ENCODE measurements around the gene REXO5. TPM values are rescaled to one million over a fixed set of nuclear protein-coding genes. Genes with fewer than 3 reads are reported as not detected.
A peak's percentile ranks its signal among the peaks of the same experiment; 100 is the strongest.
"Not testable (repeated sequence)": the region's sequence is repeated elsewhere in the genome, so short reads cannot be mapped to it uniquely, and the experiment has no call there.

REXO5 gene
- total RNA-seq, 4 donors from 2014 or later = 2.0 to 4.9 (median 2.7) TPM

- TF ChIP-seq EP300 (IDR thresholded peaks at IDR 0.05) = no peak
- TF ChIP-seq POLR2AphosphoS5 (IDR thresholded peaks at IDR 0.05) = peak; percentile 15 to 50
- no peak for TF ChIP-seq POLR2A (IDR thresholded peaks at IDR 0.05; ENCODE audit: low read depth)
- no peak for TF ChIP-seq CTCF (IDR thresholded peaks at IDR 0.05)
- intact Hi-C loops (cut with DNase I) = no loop called here
- Histone ChIP-seq H3K36me3 (no peaks in the 10 kb centered on the region), H3K9me3 (no peaks in the 10 kb centered on the region), H3K4me3 (peak within 1 kb of the TSS; percentile 43 to 61 (median 52)), H3K27me3 (no peaks in the 10 kb centered on the region), H3K27ac (replicated peaks in 1 of 4) (peak within 1 kb of the TSS; percentile 54 to 75 (median 68)), H3K4me1 (peaks cover 0 to 9% (median 5%) of the 10 kb centered on the region in 4 donors)
- 10% methylated on average over 10 of the region's 10 CpGs for WGBS
- DNase-seq (ENCODE audit: extremely low spot score) = peak; percentile 92
Measured at GRCh38 chr16:20763461-20764232, 42.7 kb upstream of the REXO5 start, which contains the start of gene ACSM3. TSS of gene ACSM3 (plus strand) at chr16:20764014. CDS start at chr16:20770035, 6,021 bp downstream.

- intact Hi-C loops (cut with DNase I) = not testable (repeated sequence)
- 91% methylated on average over 1 of the region's 1 CpG for WGBS
Measured at GRCh38 chr16:20764448-20764847, 41.9 kb upstream of the REXO5 start.

GRCh38 chr16:20765732-20766131, 40.6 kb upstream of the REXO5 start:
- Histone ChIP-seq H3K4me3 (no peak overlapping the region), H3K36me3 (no peaks in the 10 kb centered on the region), H3K27ac (replicated peaks in 1 of 4) (no peak overlapping the region), H3K4me1 (peaks cover 0 to 9% (median 5%) of the 10 kb centered on the region in 4 donors), H3K9me3 (no peaks in the 10 kb centered on the region), H3K27me3 (no peaks in the 10 kb centered on the region)
- no peak for TF ChIP-seq CTCF (IDR thresholded peaks at IDR 0.05)
- intact Hi-C loops (cut with DNase I) = no loop called here
- peak; percentile 7 for DNase-seq (ENCODE audit: extremely low spot score)
- 84% methylated on average over 2 of the region's 2 CpGs for WGBS

More at GRCh38 chr16:20764448-20764847, 41.9 kb upstream of the REXO5 start:
- not testable (repeated sequence) for H3K4me1 ChIP-seq, H3K4me3 ChIP-seq, H3K9me3 ChIP-seq, H3K27me3 ChIP-seq, H3K36me3 ChIP-seq
- peak; percentile 17 for DNase-seq (ENCODE audit: extremely low spot score)
- H3K27ac ChIP-seq (replicated peaks in 1 of 4) = peak overlapping the region in 2 of 4 donors; percentile 54 to 75

GRCh38 chr16:20766294-20766693, 40.0 kb upstream of the REXO5 start:
- H3K36me3 ChIP-seq = no peaks in the 10 kb centered on the region
- TF ChIP-seq POLR2AphosphoS5 (IDR thresholded peaks at IDR 0.05) (no peak), CTCF (IDR thresholded peaks at IDR 0.05) (no peak), POLR2A (IDR thresholded peaks at IDR 0.05; ENCODE audit: low read depth) (no peak), EP300 (IDR thresholded peaks at IDR 0.05) (no peak)
- no peaks in the 10 kb centered on the region for H3K9me3 ChIP-seq
- intact Hi-C loops (cut with DNase I) = no loop called here
- DNase-seq (ENCODE audit: extremely low spot score) = no peak
- H3K4me3 ChIP-seq = no peak overlapping the region
- 81% methylated on average over 5 of the region's 5 CpGs for WGBS
- peaks cover 0 to 9% (median 5%) of the 10 kb centered on the region in 4 donors for H3K4me1 ChIP-seq
- no peaks in the 10 kb centered on the region for H3K27me3 ChIP-seq
- no peak overlapping the region for H3K27ac ChIP-seq (replicated peaks in 1 of 4)

DNA sequence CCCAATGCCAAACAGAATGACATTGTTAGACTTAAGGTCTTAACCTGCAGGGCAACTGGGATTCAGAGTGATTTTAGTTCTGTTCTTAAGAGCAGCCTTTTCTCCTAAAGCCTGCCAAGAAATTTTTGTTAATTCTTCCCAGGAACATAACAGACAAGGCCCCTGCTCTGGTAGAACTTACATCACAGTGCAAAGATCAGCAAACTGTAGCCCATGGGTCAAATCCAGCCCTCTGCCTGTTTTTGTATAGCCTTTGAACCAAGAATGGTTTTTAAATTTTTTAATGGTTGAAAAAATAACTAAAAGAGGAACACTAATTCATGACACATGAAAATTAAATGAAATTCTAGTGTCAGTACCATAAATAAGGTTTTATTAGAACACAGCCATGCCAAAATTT, 38.8 kb upstream of the REXO5 start:
- Histone ChIP-seq H3K9me3 (no peaks in the 10 kb centered on the region), H3K4me1 (peaks cover 0 to 9% (median 5%) of the 10 kb centered on the region in 4 donors), H3K27ac (replicated peaks in 1 of 4) (no peak overlapping the region), H3K27me3 (no peaks in the 10 kb centered on the region), H3K36me3 (no peaks in the 10 kb centered on the region), H3K4me3 (no peak overlapping the region)
- peak; percentile 8 for DNase-seq (ENCODE audit: extremely low spot score)
- no peak for TF ChIP-seq EP300 (IDR thresholded peaks at IDR 0.05)
- no peak for TF ChIP-seq POLR2A (IDR thresholded peaks at IDR 0.05; ENCODE audit: low read depth)
- no peak for TF ChIP-seq CTCF (IDR thresholded peaks at IDR 0.05)
- TF ChIP-seq POLR2AphosphoS5 (IDR thresholded peaks at IDR 0.05) = no peak
- intact Hi-C loops (cut with DNase I) = no loop called here
